ENCODE data around the gene NTRK3.

NTRK3 gene

GRCh38 chr15:88132499-88132898 is 124.0 kb downstream of the NTRK3 start:
- ATAC-seq: no peak
- TF ChIP-seq PATZ1 (CRISPR knock-in tag; IDR thresholded peaks at IDR 0.05; ENCODE audit: borderline replicate concordance) (no peak), PPARA (CRISPR knock-in tag; IDR thresholded peaks at IDR 0.05; ENCODE audit: borderline replicate concordance) (no peak), POU6F1 (CRISPR knock-in tag; IDR thresholded peaks at IDR 0.05; ENCODE audit: borderline replicate concordance, low read depth) (no peak), TSHZ2 (CRISPR knock-in tag; IDR thresholded peaks at IDR 0.05) (no peak), ZFP3 (CRISPR knock-in tag; IDR thresholded peaks at IDR 0.05) (no peak), ARNTL (CRISPR knock-in tag; IDR thresholded peaks at IDR 0.05; ENCODE audit: borderline replicate concordance, low read depth) (no peak), CREB5 (CRISPR knock-in tag; IDR thresholded peaks at IDR 0.05; ENCODE audit: low read depth) (no peak), CSRNP3 (CRISPR knock-in tag; IDR thresholded peaks at IDR 0.05) (no peak), TOX (CRISPR knock-in tag; IDR thresholded peaks at IDR 0.05; ENCODE audit: borderline replicate concordance) (no peak), SNAI2 (CRISPR knock-in tag; IDR thresholded peaks at IDR 0.05) (no peak), ZC3H10 (CRISPR knock-in tag; IDR thresholded peaks at IDR 0.05) (no peak), GLIS3 (CRISPR knock-in tag; IDR thresholded peaks at IDR 0.05) (no peak), RARB (CRISPR knock-in tag; IDR thresholded peaks at IDR 0.05) (no peak), CSDC2 (CRISPR knock-in tag; IDR thresholded peaks at IDR 0.05) (no peak), ZNF70 (CRISPR knock-in tag; IDR thresholded peaks at IDR 0.05) (no peak), BACH2 (CRISPR knock-in tag; IDR thresholded peaks at IDR 0.05; ENCODE audit: borderline replicate concordance) (no peak)

- TF ChIP-seq ZFP30 (CRISPR knock-in tag; IDR thresholded peaks at IDR 0.05) (no peak), TOX (CRISPR knock-in tag; IDR thresholded peaks at IDR 0.05; ENCODE audit: borderline replicate concordance) (no peak)
- no peak for ATAC-seq
Observed at GRCh38 chr15:88131937-88132336, 124.6 kb downstream of the NTRK3 start.

- ATAC-seq: no peak
- TF ChIP-seq CREB5 (CRISPR knock-in tag; IDR thresholded peaks at IDR 0.05; ENCODE audit: low read depth) (no peak), POU6F1 (CRISPR knock-in tag; IDR thresholded peaks at IDR 0.05; ENCODE audit: borderline replicate concordance, low read depth) (no peak), ARNTL (CRISPR knock-in tag; IDR thresholded peaks at IDR 0.05; ENCODE audit: borderline replicate concordance, low read depth) (no peak), TSHZ2 (CRISPR knock-in tag; IDR thresholded peaks at IDR 0.05) (no peak), TCF4 (CRISPR knock-in tag; IDR thresholded peaks at IDR 0.05; ENCODE audit: borderline replicate concordance) (no peak), ZC3H10 (CRISPR knock-in tag; IDR thresholded peaks at IDR 0.05) (no peak), OSR1 (CRISPR knock-in tag; IDR thresholded peaks at IDR 0.05) (no peak), PPARA (CRISPR knock-in tag; IDR thresholded peaks at IDR 0.05; ENCODE audit: borderline replicate concordance) (no peak), ZFP30 (CRISPR knock-in tag; IDR thresholded peaks at IDR 0.05) (no peak), GLIS3 (CRISPR knock-in tag; IDR thresholded peaks at IDR 0.05) (no peak), ZNF8 (CRISPR knock-in tag; IDR thresholded peaks at IDR 0.05) (no peak), CSDC2 (CRISPR knock-in tag; IDR thresholded peaks at IDR 0.05) (no peak)
Observed at GRCh38 chr15:88127432-88127790, 129.1 kb downstream of the NTRK3 start.

Measured in SK-N-SH treated with all-trans-retinoic acid at 6 μM for 48 hours (cell line).